Nephron progenitor cell (in vitro differentiated cells): ENCODE measurements around the gene RNU6-7.

Source experiments
- DNase-seq: peaks from one replicate; pipeline ENCODE4 v3.0.0; 2021
- H3K27ac Mint-ChIP-seq: 2 replicates; pipeline ENCODE4 v1.8.0; 2021; ENCODE audit warnings: mild to moderate bottlenecking, moderate library complexity, mixed read lengths
- H3K27me3 Mint-ChIP-seq: 2 replicates; pipeline ENCODE4 v1.8.0; 2021; ENCODE audit warnings: mild to moderate bottlenecking, low read depth, mixed read lengths; ENCODE audit not compliant: poor library complexity
- H3K36me3 Mint-ChIP-seq: 2 replicates; pipeline ENCODE4 v1.8.0; 2021; ENCODE audit warnings: low read depth, mixed read lengths
- H3K4me1 Mint-ChIP-seq: 2 replicates; pipeline ENCODE4 v1.8.0; 2021; ENCODE audit warnings: mixed read lengths
- H3K4me3 Mint-ChIP-seq: 2 replicates; pipeline ENCODE4 v1.8.0; 2021; ENCODE audit warnings: mild to moderate bottlenecking, moderate library complexity, mixed read lengths
- H3K9me3 Mint-ChIP-seq: 2 replicates; pipeline ENCODE4 v1.8.0; 2021; ENCODE audit warnings: mild to moderate bottlenecking, moderate library complexity, mixed read lengths
- CTCF ChIP-seq: fragments of 200-600 bp; sonication (generic); IDR thresholded peaks from 2 replicates; pipeline ENCODE4 v1.5.0; 2021; ENCODE audit warnings: antibody characterized with exemption

RNU6-7 gene

GRCh38 chr14:32217301-32217700 is 15.5 kb downstream of the RNU6-7 start:
- Mint-ChIP-seq H3K27ac (no peak overlapping the region), H3K36me3 (no peaks in the 10 kb centered on the region), H3K9me3 (no peaks in the 10 kb centered on the region), H3K4me1 (no peaks in the 10 kb centered on the region), H3K27me3 (peaks cover 2% of the 10 kb centered on the region), H3K4me3 (no peak overlapping the region)
- no peak for TF ChIP-seq CTCF
- DNase-seq: no peak

- no peaks in the 10 kb centered on the region for H3K36me3 Mint-ChIP-seq
- no peak overlapping the region for H3K27ac Mint-ChIP-seq
- peaks cover 7% of the 10 kb centered on the region for H3K27me3 Mint-ChIP-seq
- H3K9me3 Mint-ChIP-seq: no peaks in the 10 kb centered on the region
- H3K4me3 Mint-ChIP-seq: no peak overlapping the region
- peak; percentile 12 for TF ChIP-seq CTCF
- DNase-seq: no peak
- H3K4me1 Mint-ChIP-seq: no peaks in the 10 kb centered on the region
Observed at GRCh38 chr14:32224737-32225377, 23.0 kb downstream of the RNU6-7 start.

GRCh38 chr14:32225378-32225920 is 23.6 kb downstream of the RNU6-7 start:
- Mint-ChIP-seq H3K4me3 (no peak overlapping the region), H3K27me3 (peaks cover 7% of the 10 kb centered on the region), H3K36me3 (no peaks in the 10 kb centered on the region), H3K4me1 (no peaks in the 10 kb centered on the region), H3K27ac (no peak overlapping the region), H3K9me3 (no peaks in the 10 kb centered on the region)
- DNase-seq: no peak
- TF ChIP-seq CTCF: no peak

- Mint-ChIP-seq H3K36me3 (no peaks in the 10 kb centered on the region), H3K9me3 (no peaks in the 10 kb centered on the region), H3K27me3 (peaks cover 7% of the 10 kb centered on the region), H3K4me3 (no peak overlapping the region), H3K4me1 (no peaks in the 10 kb centered on the region), H3K27ac (no peak overlapping the region)
- DNase-seq: no peak
- TF ChIP-seq CTCF: no peak
Observed at GRCh38 chr14:32226056-32226455, 24.2 kb downstream of the RNU6-7 start.

GRCh38 chr14:32230181-32230580 is 28.3 kb downstream of the RNU6-7 start:
- no peak overlapping the region for H3K4me3 Mint-ChIP-seq
- H3K36me3 Mint-ChIP-seq: no peaks in the 10 kb centered on the region
- H3K4me1 Mint-ChIP-seq: no peaks in the 10 kb centered on the region
- DNase-seq: no peak
- no peak for TF ChIP-seq CTCF
- no peak overlapping the region for H3K27ac Mint-ChIP-seq
- H3K9me3 Mint-ChIP-seq: peaks cover 3% of the 10 kb centered on the region
- peaks cover 4% of the 10 kb centered on the region for H3K27me3 Mint-ChIP-seq

GRCh38 chr14:32230695-32231280 is 28.9 kb downstream of the RNU6-7 start:
- no peak for TF ChIP-seq CTCF
- H3K27ac Mint-ChIP-seq: no peak overlapping the region
- no peak for DNase-seq

More at GRCh38 chr14:32230695-32231280, 28.9 kb downstream of the RNU6-7 start:
- no peak overlapping the region for H3K4me3 Mint-ChIP-seq
- H3K36me3 Mint-ChIP-seq: no peaks in the 10 kb centered on the region
- H3K27me3 Mint-ChIP-seq: peaks cover 3% of the 10 kb centered on the region
- peaks cover 3% of the 10 kb centered on the region for H3K9me3 Mint-ChIP-seq
- no peaks in the 10 kb centered on the region for H3K4me1 Mint-ChIP-seq
